GM21825 (cell line): Measurements from ENCODE around the gene MEPCE.
"Not testable (repeated sequence)": the region's sequence is repeated elsewhere in the genome, so short reads cannot be mapped to it uniquely, and the experiment has no call there.

Experiments
- ATAC-seq: cut with Tn5 transposase; IDR thresholded peaks from one replicate; pipeline ENCODE4 v1.9.1; 2021; ENCODE audit warnings: mild to moderate bottlenecking, moderate library complexity; ENCODE audit not compliant: unreplicated experiment

Gene MEPCE

GRCh38 chr7:100429637-100430492 is at the start of gene MEPCE:
TSS of gene MEPCE (plus strand) at chr7:100429831. CDS start at chr7:100430019, 188 bp downstream.
- peak; percentile 33 for ATAC-seq

- no peak for ATAC-seq
These were observed 49.4 kb upstream of the MEPCE start for GRCh38 chr7:100380196-100380595.

- ATAC-seq, result not testable (repeated sequence)
These were observed 47.9 kb upstream of the MEPCE start for GRCh38 chr7:100381531-100382233.

- not testable (repeated sequence) for ATAC-seq
These were observed 47.3 kb upstream of the MEPCE start for GRCh38 chr7:100382234-100382853.

GRCh38 chr7:100384628-100385294 is 44.9 kb upstream of the MEPCE start:
- no peak for ATAC-seq

- ATAC-seq, result no peak
These were observed 42.7 kb upstream of the MEPCE start for GRCh38 chr7:100386940-100387339.

GRCh38 chr7:100387695-100388094 is 41.9 kb upstream of the MEPCE start:
- ATAC-seq, result no peak

GRCh38 chr7:100389437-100390088 is 40.1 kb upstream of the MEPCE start:
- ATAC-seq, result no peak

GRCh38 chr7:100390286-100391009 is 39.2 kb upstream of the MEPCE start:
- ATAC-seq, result no peak

- no peak for ATAC-seq
These were observed 36.3 kb upstream of the MEPCE start for GRCh38 chr7:100393233-100393905.

GRCh38 chr7:100394077-100394476 is 35.6 kb upstream of the MEPCE start:
- ATAC-seq, result no peak

GRCh38 chr7:100396421-100396982 is 33.1 kb upstream of the MEPCE start:
- ATAC-seq, result peak; percentile 75

GRCh38 chr7:100397315-100398081 is 32.1 kb upstream of the MEPCE start:
- ATAC-seq, result no peak

- no peak for ATAC-seq
These were observed 31.4 kb upstream of the MEPCE start for GRCh38 chr7:100398239-100398638.

GRCh38 chr7:100400041-100400440 is 29.6 kb upstream of the MEPCE start:
- ATAC-seq, result no peak

- ATAC-seq, result no peak
These were observed 29.0 kb upstream of the MEPCE start for GRCh38 chr7:100400656-100401055.

- no peak for ATAC-seq
These were observed 27.8 kb upstream of the MEPCE start for GRCh38 chr7:100401811-100402210.

GRCh38 chr7:100402241-100402640 is 27.4 kb upstream of the MEPCE start:
- no peak for ATAC-seq
